GM12878 (cell line): Measurements from ENCODE around the gene HDAC8. TPM values are rescaled to one million over a fixed set of nuclear protein-coding genes. Genes with fewer than 3 reads are reported as not detected.

Experiments
- ATAC-seq: fragments of 200-7000 bp; cut with Tn5 transposase; 3 replicates; pipeline ENCODE4 v1.9.1; 2020; ENCODE audit warnings: mild to moderate bottlenecking, moderate library complexity
- BruUV-seq: library from RNA; stranded (reverse); fragments of 400-500 nt; replicated peaks from 2 replicates; lab custom pipeline; 2021; lab: Mats Ljungman, UMichigan
- CTCF ChIA-PET: fragments of 300-600 bp; sonication (Branson Sonifier 250); formaldehyde crosslinking; extraction: SDS; loops from one replicate; lab custom pipeline; 2021; ENCODE audit warnings: inconsistent platforms; lab: Yijun Ruan, JAX
- POLR2A ChIA-PET: fragments of 350-600 bp; formaldehyde crosslinking; extraction: SDS; loops from one replicate; lab custom pipeline; 2021; ENCODE audit warnings: inconsistent platforms; lab: Charles Lee
- RAD21 ChIA-PET: fragments of 300-600 bp; sonication (Branson Sonifier 250); formaldehyde crosslinking; loops from one replicate; lab custom pipeline; 2023; ENCODE audit warnings: antibody characterized with exemption; ENCODE audit not compliant: unreplicated experiment; lab: Charles Lee
- SMC1A ChIA-PET: fragments of 300-600 bp; sonication (Branson Sonifier 250); formaldehyde crosslinking; loops from one replicate; lab custom pipeline; 2023; ENCODE audit not compliant: unreplicated experiment, uncharacterized antibody; lab: Charles Lee
- DNase-seq: peaks from one replicate; pipeline ENCODE4 v3.0.0-alpha.2; 2011; ENCODE audit warnings: low read depth, low spot score
- FAIRE-seq: peaks from 3 replicates; lab custom pipeline; 2011; peaks lifted over from hg19 to GRCh38; lab: Jason Lieb, UNC
- H2AFZ ChIP-seq: 2 replicates; pipeline ENCODE4 v1.6.0; 2011; ENCODE audit warnings: low read depth, low read length, control low read depth; ENCODE audit not compliant: control insufficient read depth
- H3K27ac ChIP-seq: 2 replicates; pipeline ENCODE4 v1.5.1; 2011; ENCODE audit warnings: control low read depth; ENCODE audit not compliant: control insufficient read depth, insufficient read depth
- H3K27me3 ChIP-seq, 2 experiments: replicated peaks in 1 of 2; 2 replicates each; pipeline versions ENCODE4 v1.6.0 to v1.6.1; 2011; ENCODE audit warnings: low read length in 1 of 2; ENCODE audit not compliant: control insufficient read depth in 2 of 2, insufficient read depth in 2 of 2
- H3K36me3 ChIP-seq, 2 experiments: 2 replicates each; pipeline ENCODE4 v1.5.1; 2011; ENCODE audit warnings: low read length in 1 of 2; ENCODE audit not compliant: control insufficient read depth in 2 of 2, insufficient read depth in 2 of 2
- H3K4me1 ChIP-seq: 2 replicates; pipeline ENCODE4 v1.6.1; 2011; ENCODE audit warnings: mild to moderate bottlenecking, low read length, moderate library complexity, mixed read lengths; ENCODE audit not compliant: control insufficient read depth, insufficient read depth
- H3K4me2 ChIP-seq: 2 replicates; pipeline ENCODE4 v1.6.0; 2011; ENCODE audit warnings: control low read depth; ENCODE audit not compliant: control insufficient read depth, insufficient read depth
- H3K4me3 ChIP-seq: fragments of 200-600 bp; sonication (generic); 2 replicates; pipeline ENCODE4 v1.5.1; 2016
- H3K79me2 ChIP-seq: 2 replicates; pipeline ENCODE4 v1.6.0; 2011; ENCODE audit warnings: low read length; ENCODE audit not compliant: control insufficient read depth, insufficient read depth
- H3K9ac ChIP-seq: 2 replicates; pipeline ENCODE4 v1.8.0; 2011; ENCODE audit warnings: low read length, control low read depth, mixed read lengths; ENCODE audit not compliant: control insufficient read depth, insufficient read depth
- H3K9me3 ChIP-seq: replicated peaks from 3 replicates; pipeline ENCODE4 v1.5.1; 2011; ENCODE audit warnings: mild to moderate bottlenecking, low read length; ENCODE audit not compliant: control insufficient read depth, insufficient read depth
- H4K20me1 ChIP-seq: 2 replicates; pipeline ENCODE4 v1.6.0; 2011; ENCODE audit not compliant: control insufficient read depth, insufficient read depth
- BACH1 ChIP-seq: fragments of 450-650 bp; IDR thresholded peaks from 2 replicates; pipeline ENCODE4 v1.6.1; 2017; ENCODE audit warnings: mild to moderate bottlenecking, borderline replicate concordance
- BMI1 ChIP-seq: fragments of 450-650 bp; IDR thresholded peaks from 2 replicates; pipeline ENCODE4 v1.6.1; 2016; ENCODE audit warnings: mild to moderate bottlenecking, moderate library complexity, borderline replicate concordance
- ESRRA ChIP-seq: IDR thresholded peaks from 2 replicates; pipeline ENCODE4 v1.6.1; 2012; ENCODE audit warnings: mild to moderate bottlenecking, low read length, improper control_type of control experiment
- IKZF1 ChIP-seq: fragments of 450-650 bp; conservative IDR thresholded peaks from 2 replicates; pipeline ENCODE4 v1.6.1; 2017; ENCODE audit warnings: antibody characterized with exemption, mild to moderate bottlenecking
- MEF2A ChIP-seq: IDR thresholded peaks from 2 replicates; pipeline ENCODE4 v1.6.1; 2011; ENCODE audit warnings: low read depth, mild to moderate bottlenecking, low read length, moderate library complexity; ENCODE audit not compliant: insufficient read depth
- SUPT20H ChIP-seq: IDR thresholded peaks from 2 replicates; pipeline ENCODE4 v1.6.1; 2011; ENCODE audit warnings: low read depth, mild to moderate bottlenecking, low read length, moderate library complexity, borderline replicate concordance; ENCODE audit not compliant: control insufficient read depth
- WGBS: methylation state at CpG from one replicate; pipeline ENCODE4 v1.1.6; 2016; ENCODE audit warnings: low lambda C conversion rate; ENCODE audit not compliant: insufficient replicate concordance, insufficient coverage; ENCODE audit errors: missing lambda C conversion rate; 5-methylcytosine and 5-hydroxymethylcytosine counted together
- in situ Hi-C: fragments of 300-500 bp; cut with MboI; formaldehyde crosslinking; loops from 9 replicates; pipeline ENCODE4 v1.14.3; 2018; ENCODE audit warnings: mixed read lengths
- intact Hi-C: fragments of 100-400 bp; cut with micrococcal nuclease; formaldehyde crosslinking; loops from one replicate; pipeline ENCODE4 v1.14.2; 2022; ENCODE audit not compliant: unreplicated experiment
- polyA plus RNA-seq, 11 experiments: library from polyadenylated mRNA; depleted of rRNA in 4 of 11; unstranded in 6 of 11; stranded (reverse) in 5 of 11; fragments of >200 nt; fragmentation: Nextera tagmentation in 4 of 11; fragmentation: Illumina TruSeq in 1 of 11; extraction: Ambion mirVana in 4 of 11; extraction: Trizol in 1 of 11; gene quantifications; 1 replicate in 1 of 11; 2 replicates in 10 of 11; pipeline versions ENCODE4 v1.2.1 to v1.2.3, GENCODE V29; 2011 to 2016; ENCODE audit warnings: inconsistent platforms in 2 of 11, missing spikeins in 2 of 11, low read depth in 1 of 11
- total RNA-seq, 4 experiments: library from RNA; depleted of rRNA in 3 of 4; stranded (reverse); fragments of >200 nt in 3 of 4; fragmentation: Illumina TruSeq in 1 of 4; extraction: Trizol in 1 of 4; gene quantifications; 2 replicates each; pipeline versions ENCODE4 v1.2.1 to v1.2.3, GENCODE V29; 2013 to 2021

Gene HDAC8
- total and polyA plus RNA-seq, 10 of the 15 experiments (the other 5 are each of a cell fraction or from before 2014, with no cell fraction given): 18.1 to 34.7 (median 29.1) TPM

DNA sequence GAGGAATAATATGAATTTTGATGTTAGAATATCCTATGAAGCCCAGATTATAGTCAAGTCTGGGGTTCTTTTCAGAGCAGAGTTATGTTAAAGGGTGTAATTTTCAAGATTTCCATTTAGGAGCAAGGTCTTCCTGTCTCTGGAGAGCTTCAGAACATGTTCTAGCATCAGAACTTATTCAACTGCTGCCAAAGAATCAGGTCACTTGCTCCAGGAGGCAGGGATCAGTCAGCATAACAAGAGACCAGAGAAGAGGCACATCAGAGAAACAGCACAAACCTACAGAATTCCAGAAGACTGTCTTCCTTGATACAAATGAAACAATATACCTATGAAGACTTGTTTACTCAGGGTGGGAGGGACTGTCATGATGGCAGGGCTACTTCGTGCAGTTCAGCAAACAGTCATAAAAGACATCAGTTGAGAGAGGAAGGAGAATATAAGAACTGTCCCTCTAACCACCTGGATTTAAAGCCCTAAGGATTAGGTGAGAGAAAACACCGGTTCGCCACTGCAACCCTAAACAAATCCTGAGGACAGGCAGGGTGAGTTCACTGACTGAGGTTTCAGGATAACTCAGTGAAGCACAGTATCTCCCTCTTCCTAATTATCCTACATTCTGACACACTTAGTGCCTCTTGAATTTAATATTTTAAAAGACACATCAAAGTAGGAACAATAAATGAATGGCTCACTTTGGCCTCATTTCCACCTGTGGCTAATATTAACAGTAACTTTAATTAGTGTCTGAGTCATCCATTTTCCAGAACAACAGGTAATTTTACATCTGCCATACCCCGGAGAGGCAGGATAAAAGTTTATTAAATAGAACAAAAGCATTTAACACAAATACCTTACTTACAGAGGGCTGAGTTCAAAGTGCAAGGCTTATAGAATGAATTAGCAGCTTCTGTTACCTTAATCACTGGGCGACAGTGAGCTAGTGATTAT lies 93.0 kb downstream of the HDAC8 start:
- Histone ChIP-seq H2AFZ (no peak overlapping the region), H3K27me3 (no peaks in the 10 kb centered on the region), H3K4me3 (no peak overlapping the region), H3K4me2 (no peak overlapping the region), H3K36me3 (no peaks in the 10 kb centered on the region), H3K4me1 (no peaks in the 10 kb centered on the region), H3K9ac (no peak overlapping the region), H4K20me1 (no peaks in the 10 kb centered on the region), H3K79me2 (no peaks in the 10 kb centered on the region), H3K27ac (no peak overlapping the region), H3K9me3 (no peaks in the 10 kb centered on the region; the same call in 2 of the 3 replicates)
- FAIRE-seq (no peak), DNase-seq (no peak), ATAC-seq (no peak)
- ChIA-PET RAD21 (no interaction called here), SMC1A (interaction anchor here (0.6 kb wide), 1 partner anchor 48 kb away, joined by 3 read pairs; no protein-coding TSS in a partner anchor), CTCF (no interaction called here), POLR2A (interaction anchor here (0.6 kb wide), 1 partner anchor 18 kb away, joined by 4 read pairs; no protein-coding TSS in a partner anchor)
- TF ChIP-seq ESRRA: no peak
- no peak for TF ChIP-seq BACH1
- no TSS peak for BruUV-seq
- intact Hi-C loops: no loop called here
- in situ Hi-C loops: no loop called here
- 36% methylated on average over 5 of the region's 5 CpGs for WGBS

DNA sequence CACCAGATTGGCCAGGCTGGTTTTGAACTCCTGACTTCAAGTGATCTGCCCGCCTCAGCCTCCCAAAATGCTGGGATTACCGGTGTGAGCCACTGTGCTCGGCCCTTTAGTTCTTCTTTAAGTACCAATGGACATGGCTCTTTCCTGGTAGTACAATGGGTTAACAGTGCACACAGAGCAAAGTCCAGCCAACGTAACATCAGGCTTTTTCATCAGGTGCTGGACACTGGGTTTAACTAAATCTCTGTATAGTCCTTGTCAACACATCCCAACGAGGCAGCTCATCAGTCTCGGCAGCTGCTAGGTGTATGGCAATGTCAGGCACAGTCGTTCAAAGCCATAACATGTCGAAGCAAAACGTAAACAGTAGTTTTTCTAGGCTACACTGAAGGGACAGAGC lies 93.8 kb downstream of the HDAC8 start:
- TF ChIP-seq SUPT20H (no peak), IKZF1 (no peak), MEF2A (no peak), BMI1 (no peak)
- FAIRE-seq (no peak), DNase-seq (no peak), ATAC-seq (no peak)
- Histone ChIP-seq H3K36me3 (no peaks in the 10 kb centered on the region), H3K9me3 (no peaks in the 10 kb centered on the region; the same call in 2 of the 3 replicates), H3K4me2 (no peak overlapping the region), H3K4me1 (no peaks in the 10 kb centered on the region), H3K27ac (no peak overlapping the region), H3K4me3 (no peak overlapping the region), H4K20me1 (no peaks in the 10 kb centered on the region), H3K9ac (no peak overlapping the region), H3K27me3 (no peaks in the 10 kb centered on the region), H3K79me2 (no peaks in the 10 kb centered on the region), H2AFZ (no peak overlapping the region)
- ChIA-PET RAD21 (no interaction called here), POLR2A (no interaction called here), CTCF (no interaction called here), SMC1A (no interaction called here)
- intact Hi-C loops: no loop called here
- 62% methylated on average over 9 of the region's 9 CpGs for WGBS
- no TSS peak for BruUV-seq
- in situ Hi-C loops: no loop called here
